ENCODE results near the gene PABPC3.

The PABPC3 gene

GRCh38 chr13:25148402-25148771 is 52.5 kb downstream of the PABPC3 start:
- Histone ChIP-seq H3K36me3 (no peaks in the 10 kb centered on the region), H3K9me3 (no peaks in the 10 kb centered on the region), H3K27ac (no peak overlapping the region), H3K4me3 (no peak overlapping the region), H3K4me1 (no peaks in the 10 kb centered on the region), H3K27me3 (no peaks in the 10 kb centered on the region)
- intact Hi-C loops (cut with DNase I; ENCODE audit: low total_unique reads) = no loop called here
- no peak for TF ChIP-seq CTCF (IDR thresholded peaks at IDR 0.05)
- no peak for DNase-seq

Data from tibial artery (tissue), 4 donors.